Measurements from ENCODE around the gene RGP1. TPM values are rescaled to one million over a fixed set of nuclear protein-coding genes. Genes with fewer than 3 reads are reported as not detected.

RGP1 gene
- total RNA-seq, 1 donor from 2014 or later: 11.2 TPM

DNA sequence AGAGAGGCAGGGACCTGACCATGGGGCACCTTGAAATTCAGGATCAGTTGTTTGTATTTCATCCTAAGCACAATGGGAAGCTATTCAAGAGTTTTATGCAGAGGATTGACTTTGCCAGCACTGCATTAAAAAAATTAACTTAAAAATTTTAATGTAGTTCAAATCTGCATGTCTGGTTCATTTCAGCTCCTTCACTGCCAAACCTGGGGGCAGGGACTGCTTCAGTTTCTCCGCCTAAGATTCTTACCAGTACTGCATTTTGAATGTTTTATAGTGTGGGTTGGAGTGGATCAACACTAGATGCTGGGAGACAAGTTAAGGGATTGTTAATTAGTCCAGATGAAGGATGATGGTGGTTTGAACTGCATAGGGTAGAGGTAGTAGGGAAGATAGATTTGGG is 20.7 kb downstream of the RGP1 start:
- H3K9ac ChIP-seq: no peak overlapping the region
- H4K20me1 ChIP-seq (ENCODE audit: low read depth): peaks cover 24% of the 10 kb centered on the region
- H3K27ac ChIP-seq: no peak overlapping the region
- Mint-ChIP-seq H3K27ac (no peak overlapping the region), H3K4me1 (no peaks in the 10 kb centered on the region), H3K4me3 (no peak overlapping the region), H3K36me3 (no peaks in the 10 kb centered on the region), H3K27me3 (ENCODE audit: insufficient read depth, low read depth) (no peaks in the 10 kb centered on the region), H3K9me3 (no peaks in the 10 kb centered on the region)
- TF ChIP-seq EZH2phosphoT487 (IDR thresholded peaks at IDR 0.05) (no peak), EZH2 (IDR thresholded peaks at IDR 0.05) (no peak), CTCF (IDR thresholded peaks at IDR 0.05) (no peak)
- no peak overlapping the region for H3K4me3 ChIP-seq
- no peak overlapping the region for H3K4me2 ChIP-seq
- H3K36me3 ChIP-seq: no peaks in the 10 kb centered on the region
- peaks cover 11% of the 10 kb centered on the region for H3K79me2 ChIP-seq (ENCODE audit: low read depth)
- H3K27me3 ChIP-seq: no peaks in the 10 kb centered on the region
- no peak for DNase-seq (ENCODE audit: low spot score)
- H3F3A ChIP-seq (ENCODE audit: low read depth): peaks cover 5% of the 10 kb centered on the region
- no peaks in the 10 kb centered on the region for H3K9me3 ChIP-seq (ENCODE audit: low read depth)
- H3K4me1 ChIP-seq: peaks cover 3% of the 10 kb centered on the region
- no peak overlapping the region for H2AFZ ChIP-seq (replicated peaks)

DNA sequence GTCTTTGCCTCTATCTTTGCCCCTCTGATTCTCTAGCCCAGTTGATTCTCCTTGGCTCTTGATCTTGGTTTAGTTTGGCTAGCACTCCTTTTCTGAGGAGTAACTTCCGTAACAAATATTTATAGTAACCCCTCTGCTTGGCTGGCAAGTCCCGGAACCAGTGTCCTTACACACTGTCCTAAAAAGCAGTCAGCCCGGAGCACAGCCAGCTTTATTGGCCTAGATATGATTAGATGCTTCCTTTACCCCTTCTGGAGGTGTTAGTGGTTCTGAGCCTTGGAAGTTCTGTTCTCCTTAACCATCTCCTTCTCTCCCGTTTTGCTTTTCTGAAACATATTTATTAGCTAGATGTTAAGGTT is 22.0 kb downstream of the RGP1 start:
- no peaks in the 10 kb centered on the region for H3K36me3 ChIP-seq
- Mint-ChIP-seq H3K4me3 (no peak overlapping the region), H3K27me3 (ENCODE audit: insufficient read depth, low read depth) (no peaks in the 10 kb centered on the region), H3K36me3 (no peaks in the 10 kb centered on the region), H3K4me1 (peaks cover 12% of the 10 kb centered on the region), H3K27ac (no peak overlapping the region), H3K9me3 (no peaks in the 10 kb centered on the region)
- H3K4me1 ChIP-seq: peaks cover 16% of the 10 kb centered on the region
- H3F3A ChIP-seq (ENCODE audit: low read depth): peaks cover 15% of the 10 kb centered on the region
- H3K9me3 ChIP-seq (ENCODE audit: low read depth): no peaks in the 10 kb centered on the region
- H3K79me2 ChIP-seq (ENCODE audit: low read depth): no peaks in the 10 kb centered on the region
- DNase-seq (ENCODE audit: low spot score): no peak
- no peak overlapping the region for H2AFZ ChIP-seq (replicated peaks)
- TF ChIP-seq EZH2 (IDR thresholded peaks at IDR 0.05) (no peak), EZH2phosphoT487 (IDR thresholded peaks at IDR 0.05) (no peak)
- H3K4me3 ChIP-seq: no peak overlapping the region
- peaks cover 37% of the 10 kb centered on the region for H4K20me1 ChIP-seq (ENCODE audit: low read depth)
- H3K4me2 ChIP-seq: no peak overlapping the region
- no peak overlapping the region for H3K9ac ChIP-seq
- H3K27me3 ChIP-seq: no peaks in the 10 kb centered on the region
- H3K27ac ChIP-seq: no peak overlapping the region

DNA sequence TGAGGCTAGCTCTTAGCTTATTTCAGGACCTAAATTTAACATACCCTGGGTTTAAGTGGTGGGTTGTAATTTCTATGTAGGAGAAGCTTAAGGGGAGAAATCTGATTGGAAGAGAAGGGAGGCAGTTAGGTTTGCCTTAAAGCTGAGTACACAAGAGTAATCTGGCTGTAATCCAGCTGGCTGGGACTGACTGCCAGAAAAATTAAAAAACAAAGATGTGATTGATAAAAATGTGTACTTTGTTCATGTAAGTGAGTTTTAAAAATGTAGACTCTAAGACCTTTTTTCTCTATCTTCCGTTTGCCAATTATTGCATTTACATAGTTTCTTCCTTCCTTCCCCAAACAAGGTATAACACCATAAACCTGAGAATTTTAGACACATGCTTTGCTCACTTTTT is 22.4 kb downstream of the RGP1 start:
- H3K79me2 ChIP-seq (ENCODE audit: low read depth): no peaks in the 10 kb centered on the region
- H3K4me3 ChIP-seq: no peak overlapping the region
- H3K27ac Mint-ChIP-seq: no peak overlapping the region

More for the DNA sequence above, 22.4 kb downstream of the RGP1 start:
- no peak overlapping the region for H3K27ac ChIP-seq
- TF ChIP-seq EZH2 (IDR thresholded peaks at IDR 0.05) (no peak), CTCF (IDR thresholded peaks at IDR 0.05) (no peak), EZH2phosphoT487 (IDR thresholded peaks at IDR 0.05) (no peak)
- no peaks in the 10 kb centered on the region for H3K27me3 ChIP-seq
- H3F3A ChIP-seq (ENCODE audit: low read depth): peaks cover 17% of the 10 kb centered on the region
- H4K20me1 ChIP-seq (ENCODE audit: low read depth): peaks cover 40% of the 10 kb centered on the region
- DNase-seq (ENCODE audit: low spot score): no peak
- H3K27me3 Mint-ChIP-seq (ENCODE audit: insufficient read depth, low read depth): no peaks in the 10 kb centered on the region
- no peaks in the 10 kb centered on the region for H3K36me3 Mint-ChIP-seq
- no peak overlapping the region for H3K4me3 Mint-ChIP-seq
- H3K4me1 ChIP-seq: peaks cover 18% of the 10 kb centered on the region
- H3K36me3 ChIP-seq: no peaks in the 10 kb centered on the region
- no peak overlapping the region for H3K4me2 ChIP-seq
- no peaks in the 10 kb centered on the region for H3K9me3 Mint-ChIP-seq
- no peak overlapping the region for H3K9ac ChIP-seq
- H2AFZ ChIP-seq (replicated peaks): no peak overlapping the region
- no peaks in the 10 kb centered on the region for H3K9me3 ChIP-seq (ENCODE audit: low read depth)
- peaks cover 17% of the 10 kb centered on the region for H3K4me1 Mint-ChIP-seq

All from neural progenitor cell (in vitro differentiated cells).